Activated CD8-positive, alpha-beta memory T cell treated with anti-CD3 and anti-CD28 coated beads, Interleukin-2, amount 50 U/mL, for 24 hours (primary cell): Measurements from ENCODE around the gene PTPRN2.

Source experiments
- DNase-seq: peaks from one replicate; pipeline ENCODE4 v3.0.0-alpha.2; 2020; ENCODE audit errors: extremely low read depth

PTPRN2 gene

GRCh38 chr7:157522954-157523353 is 1064.7 kb downstream of the PTPRN2 start:
- DNase-seq, result no peak

GRCh38 chr7:157522189-157522588 is 1065.4 kb downstream of the PTPRN2 start:
- DNase-seq, result no peak

- DNase-seq, result no peak
Measured at GRCh38 chr7:157521752-157522151, 1065.9 kb downstream of the PTPRN2 start.

GRCh38 chr7:157521061-157521731 is 1066.4 kb downstream of the PTPRN2 start:
- no peak for DNase-seq

- no peak for DNase-seq
Measured at GRCh38 chr7:157520249-157520648, 1067.4 kb downstream of the PTPRN2 start.

GRCh38 chr7:157519798-157520244 is 1067.8 kb downstream of the PTPRN2 start:
- DNase-seq, result no peak

- DNase-seq, result no peak
Measured at GRCh38 chr7:157519246-157519645, 1068.4 kb downstream of the PTPRN2 start.

GRCh38 chr7:157518514-157519175 is 1069.0 kb downstream of the PTPRN2 start:
- DNase-seq, result no peak

GRCh38 chr7:157517782-157518513 is 1069.7 kb downstream of the PTPRN2 start:
- DNase-seq, result no peak

- no peak for DNase-seq
Measured at GRCh38 chr7:157516911-157517781, 1070.5 kb downstream of the PTPRN2 start.

GRCh38 chr7:157516311-157516710 is 1071.3 kb downstream of the PTPRN2 start:
- no peak for DNase-seq

- DNase-seq, result no peak
Measured at GRCh38 chr7:157515342-157516041, 1072.1 kb downstream of the PTPRN2 start.

- no peak for DNase-seq
Measured at GRCh38 chr7:157514746-157515145, 1072.9 kb downstream of the PTPRN2 start.

GRCh38 chr7:157514306-157514705 is 1073.3 kb downstream of the PTPRN2 start:
- no peak for DNase-seq

GRCh38 chr7:157513682-157514081 is 1073.9 kb downstream of the PTPRN2 start:
- no peak for DNase-seq

- DNase-seq, result no peak
Measured at GRCh38 chr7:157513162-157513621, 1074.4 kb downstream of the PTPRN2 start.

- DNase-seq, result no peak
Measured at GRCh38 chr7:157509226-157509625, 1078.4 kb downstream of the PTPRN2 start.

GRCh38 chr7:157508477-157508881 is 1079.1 kb downstream of the PTPRN2 start:
- no peak for DNase-seq

GRCh38 chr7:157507987-157508386 is 1079.6 kb downstream of the PTPRN2 start:
- DNase-seq, result no peak

- DNase-seq, result no peak
Measured at GRCh38 chr7:157506268-157506667, 1081.4 kb downstream of the PTPRN2 start.

GRCh38 chr7:157505646-157506045 is 1082.0 kb downstream of the PTPRN2 start:
- DNase-seq, result no peak
